Keratinocyte (primary cell): ENCODE measurements around the gene SLC8A1. TPM values are rescaled to one million over a fixed set of nuclear protein-coding genes. Genes with fewer than 3 reads are reported as not detected.

Experiments used
- DNase-seq: peaks from one replicate; pipeline ENCODE4 v3.0.0-alpha.2; 2011; ENCODE audit warnings: low read depth, missing footprints, low spot score
- FAIRE-seq: peaks from 2 replicates; lab custom pipeline; 2011; peaks lifted over from hg19 to GRCh38; lab: Jason Lieb, UNC
- H2AFZ ChIP-seq: 2 replicates; pipeline ENCODE4 v1.6.0; 2012; ENCODE audit warnings: low read length, control low read depth, inconsistent platforms; ENCODE audit not compliant: control insufficient read depth
- H3K27ac ChIP-seq: 2 replicates; pipeline ENCODE4 v1.5.1; 2011; ENCODE audit warnings: low read length; ENCODE audit not compliant: control insufficient read depth, insufficient read depth
- H3K27me3 ChIP-seq: 3 replicates; pipeline ENCODE4 v1.6.0; 2011; ENCODE audit warnings: low read length; ENCODE audit not compliant: control insufficient read depth, insufficient read depth; ENCODE audit errors: extremely low read depth
- H3K36me3 ChIP-seq, 2 experiments: 2 replicates in 1 of 2; 3 replicates in 1 of 2; pipeline ENCODE4 v1.5.1; 2011; ENCODE audit warnings: low read length in 2 of 2, mild to moderate bottlenecking in 1 of 2; ENCODE audit not compliant: control insufficient read depth in 2 of 2, insufficient read depth in 2 of 2; ENCODE audit errors: extremely low read depth in 1 of 2
- H3K4me1 ChIP-seq: 3 replicates; pipeline ENCODE4 v1.5.1; 2011; ENCODE audit warnings: low read length; ENCODE audit not compliant: control insufficient read depth, insufficient read depth; ENCODE audit errors: extremely low read depth
- H3K4me2 ChIP-seq: 3 replicates; pipeline ENCODE4 v1.6.0; 2011; ENCODE audit warnings: low read depth, low read length; ENCODE audit not compliant: control insufficient read depth, insufficient read depth; ENCODE audit errors: extremely low read depth
- H3K4me3 ChIP-seq, 3 experiments: fragments of 200-600 bp in 1 of 3; sonication (generic) in 1 of 3; 2 replicates in 2 of 3; 3 replicates in 1 of 3; pipeline ENCODE4 v1.5.1; 2011 to 2016; ENCODE audit warnings: low read length in 3 of 3, mild to moderate bottlenecking in 3 of 3, control low read depth in 2 of 3, inconsistent platforms in 1 of 3, low read depth in 1 of 3, mixed read lengths in 1 of 3, mixed run types in 1 of 3, moderate library complexity in 1 of 3; ENCODE audit not compliant: control insufficient read depth in 2 of 3, insufficient read depth in 2 of 3; ENCODE audit errors: extremely low read depth in 1 of 3
- H3K79me2 ChIP-seq: 2 replicates; pipeline ENCODE4 v1.6.0; 2012; ENCODE audit warnings: low read length; ENCODE audit not compliant: control insufficient read depth, insufficient read depth
- H3K9ac ChIP-seq: 3 replicates; pipeline ENCODE4 v1.6.0; 2011; ENCODE audit warnings: low read length; ENCODE audit not compliant: control insufficient read depth, insufficient read depth; ENCODE audit errors: extremely low read depth
- H3K9me1 ChIP-seq: 3 replicates; pipeline ENCODE4 v1.6.0; 2011; ENCODE audit warnings: low read length; ENCODE audit not compliant: control insufficient read depth, insufficient read depth; ENCODE audit errors: extremely low read depth
- H3K9me3 ChIP-seq: 2 replicates; pipeline ENCODE4 v1.5.1; 2012; ENCODE audit warnings: low read depth, low read length; ENCODE audit not compliant: control insufficient read depth
- H4K20me1 ChIP-seq: 3 replicates; pipeline ENCODE4 v1.6.0; 2011; ENCODE audit warnings: low read length; ENCODE audit not compliant: control insufficient read depth, insufficient read depth; ENCODE audit errors: extremely low read depth
- EZH2 ChIP-seq: IDR thresholded peaks from one replicate; pipeline ENCODE4 v1.6.1; 2012; ENCODE audit warnings: inconsistent platforms, mild to moderate bottlenecking, low read length, moderate library complexity
- dilution Hi-C: fragments of 300-500 bp; cut with MboI; formaldehyde crosslinking; loops from one replicate; pipeline ENCODE4 v1.7.0; 2020; ENCODE audit warnings: low sequenced_read_pairs; ENCODE audit not compliant: extremely low pct_ligation_motif_present
- polyA plus RNA-seq, 5 experiments: library from polyadenylated mRNA; depleted of rRNA in 3 of 5; stranded (reverse) in 3 of 5; stranded (forward) in 1 of 5; unstranded in 1 of 5; fragments of >200 nt; gene quantifications; 1 replicate in 1 of 5; 2 replicates in 3 of 5; 3 replicates in 1 of 5; pipeline versions ENCODE4 v1.2.1 to v1.2.3, GENCODE V29; 2011 to 2012; ENCODE audit warnings: missing spikeins in 2 of 5, low read depth in 1 of 5, low replicate concordance in 1 of 5
- TF ChIP-seq, protein P1 (sequence below), 3 experiments: IDR thresholded peaks in 1 of 3; conservative IDR thresholded peaks in 1 of 3; optimal IDR thresholded peaks in 1 of 3; 2 replicates in 2 of 3; 3 replicates in 1 of 3; pipeline versions ENCODE3 to v1.5.1; 2011; ENCODE audit warnings: low read length in 3 of 3, mild to moderate bottlenecking in 3 of 3, moderate library complexity in 2 of 3, control low read depth in 1 of 3, inconsistent platforms in 1 of 3; ENCODE audit not compliant: insufficient read depth in 2 of 3; ENCODE audit errors: extremely low read depth in 1 of 3

SLC8A1 gene
- polyA plus RNA-seq, 1 donor (not counting 4 experiments of a cell fraction or from before 2014, with no cell fraction given) = 2.7 TPM

DNA sequence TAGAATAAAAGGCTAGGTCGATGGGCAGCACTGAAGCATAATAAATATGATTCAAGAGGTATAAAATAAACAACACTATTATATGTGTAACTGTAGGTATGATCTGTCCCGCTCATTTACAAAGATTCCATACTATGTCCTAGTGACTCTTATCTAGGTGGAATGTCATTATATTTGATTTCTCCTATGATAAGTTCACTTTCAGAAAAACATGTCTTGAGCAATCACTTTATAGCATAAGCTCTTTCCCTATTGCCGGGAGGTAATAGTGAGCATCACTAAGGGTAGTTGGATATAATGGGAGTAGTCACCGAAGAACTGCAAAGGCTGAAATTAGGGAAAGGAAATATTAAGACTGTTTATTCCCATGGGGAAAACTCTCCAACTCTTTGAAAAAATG lies 342.5 kb downstream of the SLC8A1 start:
- FAIRE-seq (no peak), DNase-seq (no peak)
- Histone ChIP-seq H3K79me2 (no peaks in the 10 kb centered on the region), H3K4me2 (no peak overlapping the region), H3K4me3 (no peak overlapping the region), H4K20me1 (no peaks in the 10 kb centered on the region), H3K4me1 (peaks cover 6% of the 10 kb centered on the region), H3K27me3 (no peaks in the 10 kb centered on the region), H3K9me3 (no peaks in the 10 kb centered on the region), H3K36me3 (no peaks in the 10 kb centered on the region), H3K27ac (no peak overlapping the region), H3K9me1 (no peaks in the 10 kb centered on the region), H2AFZ (no peak overlapping the region), H3K9ac (no peak overlapping the region)
- dilution Hi-C loops = no loop called here
- TF ChIP-seq, protein P1, sequence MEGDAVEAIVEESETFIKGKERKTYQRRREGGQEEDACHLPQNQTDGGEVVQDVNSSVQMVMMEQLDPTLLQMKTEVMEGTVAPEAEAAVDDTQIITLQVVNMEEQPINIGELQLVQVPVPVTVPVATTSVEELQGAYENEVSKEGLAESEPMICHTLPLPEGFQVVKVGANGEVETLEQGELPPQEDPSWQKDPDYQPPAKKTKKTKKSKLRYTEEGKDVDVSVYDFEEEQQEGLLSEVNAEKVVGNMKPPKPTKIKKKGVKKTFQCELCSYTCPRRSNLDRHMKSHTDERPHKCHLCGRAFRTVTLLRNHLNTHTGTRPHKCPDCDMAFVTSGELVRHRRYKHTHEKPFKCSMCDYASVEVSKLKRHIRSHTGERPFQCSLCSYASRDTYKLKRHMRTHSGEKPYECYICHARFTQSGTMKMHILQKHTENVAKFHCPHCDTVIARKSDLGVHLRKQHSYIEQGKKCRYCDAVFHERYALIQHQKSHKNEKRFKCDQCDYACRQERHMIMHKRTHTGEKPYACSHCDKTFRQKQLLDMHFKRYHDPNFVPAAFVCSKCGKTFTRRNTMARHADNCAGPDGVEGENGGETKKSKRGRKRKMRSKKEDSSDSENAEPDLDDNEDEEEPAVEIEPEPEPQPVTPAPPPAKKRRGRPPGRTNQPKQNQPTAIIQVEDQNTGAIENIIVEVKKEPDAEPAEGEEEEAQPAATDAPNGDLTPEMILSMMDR (optimal IDR thresholded peaks at IDR 0.05 in 1 of 3, IDR thresholded peaks at IDR 0.05 in 1 of 3, conservative IDR thresholded peaks at IDR 0.05 in 1 of 3; ENCODE audit: extremely low read depth in 1 of 3, insufficient read depth in 2 of 3, low read length in 3 of 3) = no peak
- no peak for TF ChIP-seq EZH2

DNA sequence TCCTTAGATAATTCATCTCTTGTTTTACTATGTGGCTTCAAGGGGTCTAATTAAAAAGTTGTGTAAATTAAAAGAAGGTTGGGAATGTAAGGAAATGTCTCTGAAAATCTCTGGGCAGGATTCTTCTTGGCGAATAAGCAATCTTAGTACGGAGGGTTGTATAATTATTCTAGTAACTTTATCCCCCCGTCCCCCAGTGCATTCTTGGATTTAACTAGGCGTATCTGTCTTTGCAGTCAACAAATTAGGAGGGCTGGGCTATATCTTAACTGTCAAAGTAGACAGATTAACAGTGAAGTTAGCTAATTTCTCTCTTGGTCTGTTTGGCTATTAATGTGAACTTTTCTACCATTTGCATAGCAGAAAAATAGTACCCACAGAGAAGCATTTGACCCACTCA lies 343.0 kb downstream of the SLC8A1 start:
- H3K4me2 ChIP-seq = no peak overlapping the region
- H3K4me3 ChIP-seq = no peak overlapping the region
- DNase-seq (no peak), FAIRE-seq (no peak)
- no peaks in the 10 kb centered on the region for H3K36me3 ChIP-seq
- H3K9me1 ChIP-seq = no peaks in the 10 kb centered on the region
- TF ChIP-seq EZH2 = no peak
- TF ChIP-seq, protein P1 (optimal IDR thresholded peaks at IDR 0.05 in 1 of 3, IDR thresholded peaks at IDR 0.05 in 1 of 3, conservative IDR thresholded peaks at IDR 0.05 in 1 of 3; ENCODE audit: extremely low read depth in 1 of 3, insufficient read depth in 2 of 3, low read length in 3 of 3) = no peak
- H3K4me1 ChIP-seq = peaks cover 8% of the 10 kb centered on the region
- dilution Hi-C loops = no loop called here
- H3K27me3 ChIP-seq = no peaks in the 10 kb centered on the region
- H2AFZ ChIP-seq = no peak overlapping the region
- no peak overlapping the region for H3K27ac ChIP-seq
- H3K79me2 ChIP-seq = no peaks in the 10 kb centered on the region
- H3K9me3 ChIP-seq = no peaks in the 10 kb centered on the region
- no peaks in the 10 kb centered on the region for H4K20me1 ChIP-seq
- H3K9ac ChIP-seq = no peak overlapping the region
